Head of caudate nucleus (tissue), 42 donors: ENCODE results near the gene MADD.

Experiments
- DNase-seq, 42 donors: peaks; one replicate each; pipeline versions ENCODE4 v3.0.0 to v3.0.0-alpha.2; 2020 to 2021; ENCODE audit warnings: mixed read lengths in 7 of 42
- intact Hi-C: fragments of 100-400 bp; cut with DNase I; formaldehyde crosslinking; loops from one replicate; pipeline ENCODE4 v1.15.0; 2022

The MADD gene

GRCh38 chr11:47270331-47271271, 668 bp downstream of the MADD start:
- DNase-seq, result peak in 18 of 42 donors; percentile 10 to 48 (median 30)
- intact Hi-C loops, result no loop called here

- intact Hi-C loops, result no loop called here
- DNase-seq, result no peak
Observed at GRCh38 chr11:47271328-47271727, 1.4 kb downstream of the MADD start.

GRCh38 chr11:47271961-47272661, 2.2 kb downstream of the MADD start:
- intact Hi-C loops, result no loop called here
- DNase-seq, result peak in 20 of 42 donors; percentile 11 to 66 (median 40)

GRCh38 chr11:47272706-47273105, 2.8 kb downstream of the MADD start:
- intact Hi-C loops, result no loop called here
- no peak for DNase-seq

- intact Hi-C loops, result no loop called here
- no peak for DNase-seq
Observed at GRCh38 chr11:47274495-47275235, 4.7 kb downstream of the MADD start.

- no peak for DNase-seq
- intact Hi-C loops, result no loop called here
Observed at GRCh38 chr11:47276923-47277322, 7.0 kb downstream of the MADD start.

- DNase-seq, result no peak
- intact Hi-C loops, result no loop called here
Observed at GRCh38 chr11:47278058-47278457, 8.1 kb downstream of the MADD start.

- DNase-seq, result no peak
- intact Hi-C loops, result no loop called here
Observed at GRCh38 chr11:47278769-47279168, 8.8 kb downstream of the MADD start.

GRCh38 chr11:47280099-47280498, 10.2 kb downstream of the MADD start:
- DNase-seq, result no peak
- intact Hi-C loops, result no loop called here

GRCh38 chr11:47280860-47281259, 10.9 kb downstream of the MADD start:
- intact Hi-C loops, result no loop called here
- no peak for DNase-seq

GRCh38 chr11:47282462-47282861, 12.5 kb downstream of the MADD start:
- intact Hi-C loops, result no loop called here
- no peak for DNase-seq

GRCh38 chr11:47284151-47284550, 14.2 kb downstream of the MADD start:
- intact Hi-C loops, result no loop called here

GRCh38 chr11:47285969-47286770, 16.2 kb downstream of the MADD start:
- intact Hi-C loops, result no loop called here
- no peak for DNase-seq

More at GRCh38 chr11:47284151-47284550, 14.2 kb downstream of the MADD start:
- no peak for DNase-seq

GRCh38 chr11:47288066-47288465, 18.1 kb downstream of the MADD start:
- DNase-seq, result no peak
- intact Hi-C loops, result no loop called here

GRCh38 chr11:47289856-47290255, 19.9 kb downstream of the MADD start:
- intact Hi-C loops, result no loop called here
- no peak for DNase-seq

- no peak for DNase-seq
- intact Hi-C loops, result no loop called here
Observed at GRCh38 chr11:47295385-47295784, 25.5 kb downstream of the MADD start.

- intact Hi-C loops, result no loop called here
- no peak for DNase-seq
Observed at GRCh38 chr11:47296045-47296444, 26.1 kb downstream of the MADD start.

- intact Hi-C loops, result no loop called here
- DNase-seq, result no peak
Observed at GRCh38 chr11:47299078-47299477, 29.1 kb downstream of the MADD start.

GRCh38 chr11:47302853-47303252, 32.9 kb downstream of the MADD start:
- DNase-seq, result no peak

More at GRCh38 chr11:47302853-47303252, 32.9 kb downstream of the MADD start:
- intact Hi-C loops, result no loop called here
